Panc1 (cell line): Measurements from ENCODE around the gene TAS2R31.

ENCODE experiments used
- POLR2AphosphoS5 ChIP-seq: IDR thresholded peaks from 2 replicates; pipeline ENCODE4 v1.6.1; 2012; ENCODE audit warnings: mild to moderate bottlenecking, low read depth, low read length, moderate library complexity
- SIN3A ChIP-seq: IDR thresholded peaks from 2 replicates; pipeline ENCODE4 v1.6.1; 2012; ENCODE audit warnings: low read depth, mild to moderate bottlenecking, low read length, moderate library complexity, borderline replicate concordance; ENCODE audit not compliant: insufficient read depth
- TF ChIP-seq, protein P1 (sequence below): fragments of 450-650 bp; IDR thresholded peaks from 2 replicates; pipeline ENCODE4 v1.5.1; 2017; ENCODE audit warnings: mild to moderate bottlenecking
- TF ChIP-seq, protein P2 (sequence below), 2 experiments: IDR thresholded peaks; 2 replicates each; pipeline ENCODE4 v1.6.1; 2011 to 2012; ENCODE audit warnings: low read depth in 2 of 2, control low read depth in 1 of 2, low read length in 1 of 2, mild to moderate bottlenecking in 1 of 2, moderate library complexity in 1 of 2; ENCODE audit not compliant: insufficient read depth in 1 of 2

DNA sequence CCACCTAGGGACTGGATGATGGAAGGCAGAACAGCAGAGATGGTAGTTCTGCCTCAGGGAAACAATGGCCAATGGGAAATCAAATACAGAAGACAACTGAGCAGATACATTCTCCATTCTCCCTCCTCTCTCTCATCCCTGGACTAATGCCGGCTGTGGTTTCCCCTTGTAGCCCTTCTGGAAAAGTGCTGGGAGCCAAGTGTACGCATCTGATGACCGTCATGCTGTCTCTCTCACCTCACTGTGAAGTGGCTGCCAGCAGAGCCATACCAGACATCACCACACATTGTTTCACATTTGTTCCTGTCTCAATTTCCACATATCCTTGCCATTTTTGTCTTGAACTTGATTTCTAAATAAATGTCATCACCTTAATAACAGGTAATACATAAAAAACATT, 27.8 kb upstream of the TAS2R31 start:
- TF ChIP-seq, protein P1, sequence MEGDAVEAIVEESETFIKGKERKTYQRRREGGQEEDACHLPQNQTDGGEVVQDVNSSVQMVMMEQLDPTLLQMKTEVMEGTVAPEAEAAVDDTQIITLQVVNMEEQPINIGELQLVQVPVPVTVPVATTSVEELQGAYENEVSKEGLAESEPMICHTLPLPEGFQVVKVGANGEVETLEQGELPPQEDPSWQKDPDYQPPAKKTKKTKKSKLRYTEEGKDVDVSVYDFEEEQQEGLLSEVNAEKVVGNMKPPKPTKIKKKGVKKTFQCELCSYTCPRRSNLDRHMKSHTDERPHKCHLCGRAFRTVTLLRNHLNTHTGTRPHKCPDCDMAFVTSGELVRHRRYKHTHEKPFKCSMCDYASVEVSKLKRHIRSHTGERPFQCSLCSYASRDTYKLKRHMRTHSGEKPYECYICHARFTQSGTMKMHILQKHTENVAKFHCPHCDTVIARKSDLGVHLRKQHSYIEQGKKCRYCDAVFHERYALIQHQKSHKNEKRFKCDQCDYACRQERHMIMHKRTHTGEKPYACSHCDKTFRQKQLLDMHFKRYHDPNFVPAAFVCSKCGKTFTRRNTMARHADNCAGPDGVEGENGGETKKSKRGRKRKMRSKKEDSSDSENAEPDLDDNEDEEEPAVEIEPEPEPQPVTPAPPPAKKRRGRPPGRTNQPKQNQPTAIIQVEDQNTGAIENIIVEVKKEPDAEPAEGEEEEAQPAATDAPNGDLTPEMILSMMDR = no peak
- TF ChIP-seq POLR2AphosphoS5 (no peak), SIN3A (no peak)
- TF ChIP-seq, protein P2, sequence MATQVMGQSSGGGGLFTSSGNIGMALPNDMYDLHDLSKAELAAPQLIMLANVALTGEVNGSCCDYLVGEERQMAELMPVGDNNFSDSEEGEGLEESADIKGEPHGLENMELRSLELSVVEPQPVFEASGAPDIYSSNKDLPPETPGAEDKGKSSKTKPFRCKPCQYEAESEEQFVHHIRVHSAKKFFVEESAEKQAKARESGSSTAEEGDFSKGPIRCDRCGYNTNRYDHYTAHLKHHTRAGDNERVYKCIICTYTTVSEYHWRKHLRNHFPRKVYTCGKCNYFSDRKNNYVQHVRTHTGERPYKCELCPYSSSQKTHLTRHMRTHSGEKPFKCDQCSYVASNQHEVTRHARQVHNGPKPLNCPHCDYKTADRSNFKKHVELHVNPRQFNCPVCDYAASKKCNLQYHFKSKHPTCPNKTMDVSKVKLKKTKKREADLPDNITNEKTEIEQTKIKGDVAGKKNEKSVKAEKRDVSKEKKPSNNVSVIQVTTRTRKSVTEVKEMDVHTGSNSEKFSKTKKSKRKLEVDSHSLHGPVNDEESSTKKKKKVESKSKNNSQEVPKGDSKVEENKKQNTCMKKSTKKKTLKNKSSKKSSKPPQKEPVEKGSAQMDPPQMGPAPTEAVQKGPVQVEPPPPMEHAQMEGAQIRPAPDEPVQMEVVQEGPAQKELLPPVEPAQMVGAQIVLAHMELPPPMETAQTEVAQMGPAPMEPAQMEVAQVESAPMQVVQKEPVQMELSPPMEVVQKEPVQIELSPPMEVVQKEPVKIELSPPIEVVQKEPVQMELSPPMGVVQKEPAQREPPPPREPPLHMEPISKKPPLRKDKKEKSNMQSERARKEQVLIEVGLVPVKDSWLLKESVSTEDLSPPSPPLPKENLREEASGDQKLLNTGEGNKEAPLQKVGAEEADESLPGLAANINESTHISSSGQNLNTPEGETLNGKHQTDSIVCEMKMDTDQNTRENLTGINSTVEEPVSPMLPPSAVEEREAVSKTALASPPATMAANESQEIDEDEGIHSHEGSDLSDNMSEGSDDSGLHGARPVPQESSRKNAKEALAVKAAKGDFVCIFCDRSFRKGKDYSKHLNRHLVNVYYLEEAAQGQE (IDR thresholded peaks at IDR 0.05; ENCODE audit: insufficient read depth in 1 of 2, low read depth in 2 of 2, low read length in 1 of 2) = no peak
